GM19395 (cell line): ENCODE measurements around the gene OLFML1.

Experiments
- ATAC-seq: cut with Tn5 transposase; IDR thresholded peaks from one replicate; pipeline ENCODE4 v1.9.1; 2021; ENCODE audit warnings: mild to moderate bottlenecking, moderate library complexity; ENCODE audit not compliant: unreplicated experiment

OLFML1 gene

DNA sequence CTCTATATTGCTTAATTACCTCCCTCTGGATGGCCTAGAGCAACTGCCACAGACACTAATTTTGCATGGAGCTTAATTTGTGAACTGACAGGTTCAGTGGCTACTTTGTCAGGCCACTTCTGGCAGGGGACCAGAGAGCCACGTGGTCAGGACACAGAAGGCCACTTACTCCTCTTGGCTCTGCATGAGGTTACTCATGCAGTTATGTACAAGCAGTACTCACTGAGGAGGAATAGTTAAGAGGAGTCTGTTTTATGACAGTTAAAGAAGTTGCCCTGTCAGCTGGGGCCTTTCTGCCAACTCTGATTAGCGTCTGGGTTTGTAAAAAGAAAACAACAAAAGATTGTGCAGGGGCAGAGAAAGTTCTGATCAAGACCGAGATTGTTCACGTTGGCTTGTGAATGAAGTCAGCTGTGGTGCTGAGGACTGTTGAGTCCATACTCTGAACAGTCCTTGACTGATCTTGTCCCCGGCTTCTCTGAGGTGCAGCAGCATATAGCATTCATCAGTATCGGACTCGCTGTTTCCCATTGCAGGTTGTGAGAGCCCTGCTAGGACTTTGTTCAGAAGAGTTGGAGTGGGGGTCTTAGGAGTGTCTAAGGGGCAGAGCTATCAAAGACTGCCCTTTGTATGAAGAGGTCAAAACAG is 69.9 kb downstream of the OLFML1 start:
- ATAC-seq = no peak

DNA sequence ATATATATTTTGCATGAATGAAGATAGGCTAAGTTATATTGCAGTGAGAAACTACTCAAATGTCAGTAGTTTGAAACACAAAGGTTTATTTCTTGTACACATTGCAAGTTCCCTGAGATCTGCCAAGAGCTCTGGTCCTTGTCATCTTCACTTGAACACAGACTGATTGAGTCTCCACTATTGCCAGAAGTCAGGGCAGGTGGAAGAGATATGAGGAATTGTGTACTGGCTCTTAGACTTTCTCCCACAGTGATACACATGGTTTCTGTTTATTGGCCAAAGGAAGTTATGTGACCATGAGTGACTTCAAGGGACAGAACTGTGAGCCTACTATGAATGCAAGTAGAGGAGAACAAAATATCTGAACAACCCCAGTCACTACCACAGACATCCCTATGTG is 72.7 kb downstream of the OLFML1 start:
- no peak for ATAC-seq

DNA sequence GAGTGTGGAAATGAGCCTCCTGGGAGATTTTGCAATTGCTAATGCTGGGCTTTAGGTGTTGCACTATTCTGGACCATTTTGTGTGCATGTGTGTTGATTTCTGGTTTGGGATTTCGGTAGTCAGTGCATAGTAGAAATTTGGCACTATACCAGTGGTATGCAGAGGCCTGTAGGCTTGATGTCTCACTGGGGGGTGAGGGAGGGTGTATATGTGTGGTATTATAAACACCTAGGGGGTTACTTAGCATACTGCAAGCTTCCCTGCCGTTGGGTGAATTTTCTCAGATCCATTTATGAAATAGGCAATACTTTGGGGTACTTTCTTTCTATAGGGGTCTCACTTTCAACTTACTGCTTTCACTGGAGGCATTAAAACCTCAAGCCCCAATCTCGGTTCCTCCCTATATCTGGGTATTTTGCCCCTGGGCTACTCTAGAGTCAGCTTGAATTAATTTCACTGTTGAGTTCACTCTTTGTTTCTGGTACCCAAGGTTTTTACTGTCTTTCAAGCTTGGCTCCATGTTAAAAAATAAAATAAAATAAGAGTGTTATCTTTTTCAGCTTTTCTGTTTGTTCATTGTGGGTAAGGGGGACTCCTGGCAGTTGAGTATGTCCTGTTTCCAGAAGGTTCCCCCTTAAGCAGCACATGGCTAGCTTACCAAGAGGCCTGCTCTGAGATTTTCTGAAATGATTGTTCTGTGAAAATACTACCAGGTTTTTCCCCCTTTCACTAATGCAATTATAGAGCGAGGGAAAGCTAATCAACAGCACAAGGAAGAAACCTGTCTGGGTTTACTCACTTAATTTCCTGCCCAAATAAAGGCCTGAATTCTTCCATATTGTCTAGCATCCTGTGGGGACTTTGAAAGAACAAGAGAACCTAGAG is 74.3 kb downstream of the OLFML1 start:
- peak; percentile 81 for ATAC-seq
